Coronary artery (tissue), 2 donors: ENCODE data around the gene TRAF3.

Experiments
- DNase-seq: peaks from one replicate; pipeline ENCODE4 v3.0.0-alpha.2; 2017; ENCODE audit warnings: low spot score
- H3K27ac ChIP-seq, 2 donors: fragments of 200-600 bp; sonication (generic); one replicate each; pipeline ENCODE4 v1.5.1; 2016 to 2019
- H3K4me3 ChIP-seq: fragments of 200-600 bp; sonication (generic); 2 replicates; pipeline ENCODE4 v1.5.1; 2016; ENCODE audit warnings: mild to moderate bottlenecking, moderate library complexity
- CTCF ChIP-seq: fragments of 200-600 bp; sonication (generic); IDR thresholded peaks from one replicate; pipeline ENCODE4 v1.5.1; 2019; ENCODE audit warnings: antibody characterized with exemption

The TRAF3 gene

GRCh38 chr14:102901633-102902032 lies 124.4 kb downstream of the TRAF3 start:
- DNase-seq = no peak
- Histone ChIP-seq H3K27ac (no peak overlapping the region), H3K4me3 (no peak overlapping the region)
- no peak for TF ChIP-seq CTCF

GRCh38 chr14:102902086-102902485 lies 124.8 kb downstream of the TRAF3 start:
- Histone ChIP-seq H3K27ac (no peak overlapping the region), H3K4me3 (no peak overlapping the region)
- no peak for DNase-seq
- TF ChIP-seq CTCF = no peak

DNA sequence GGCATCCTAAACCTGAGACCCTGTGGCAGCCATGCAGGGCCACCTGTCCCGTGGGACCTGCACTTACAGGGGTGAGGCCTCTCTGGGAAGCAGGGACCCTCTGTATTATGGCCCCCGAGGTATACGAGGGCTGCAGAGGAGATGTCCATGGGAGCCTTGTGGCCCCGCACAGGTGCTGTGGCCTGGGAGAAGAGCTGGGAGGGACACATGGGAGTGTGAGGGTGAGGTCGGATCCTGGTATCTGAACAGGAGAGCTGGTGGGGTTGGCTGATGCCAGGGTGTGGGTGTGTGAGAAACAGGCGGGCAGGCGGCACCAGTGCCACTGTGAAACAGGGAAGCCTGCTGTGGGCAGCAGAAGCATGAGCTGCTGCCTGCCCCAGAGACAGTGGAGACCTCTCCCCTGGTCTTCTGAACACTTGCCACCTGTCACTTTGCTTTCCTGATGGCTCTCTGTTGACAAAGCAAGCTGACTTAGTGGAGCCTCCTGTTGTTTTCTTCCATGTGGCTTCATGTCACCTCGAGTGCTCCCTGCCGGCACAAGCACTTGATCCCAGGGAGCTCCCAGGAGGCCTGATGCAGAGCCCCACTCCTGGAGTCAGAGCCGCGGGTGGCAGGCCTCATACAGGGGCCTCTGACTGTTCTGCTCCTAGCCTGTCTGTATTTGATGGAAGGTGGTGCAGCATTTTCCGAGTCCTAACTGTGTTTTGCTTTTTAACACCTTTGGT lies 125.4 kb downstream of the TRAF3 start:
- Histone ChIP-seq H3K27ac (no peak overlapping the region), H3K4me3 (no peak overlapping the region)
- no peak for TF ChIP-seq CTCF
- no peak for DNase-seq

- H3K27ac ChIP-seq = no peak overlapping the region
- no peak for TF ChIP-seq CTCF
- DNase-seq = no peak
- no peak overlapping the region for H3K4me3 ChIP-seq
Measured at GRCh38 chr14:102903248-102903888, 126.1 kb downstream of the TRAF3 start.

GRCh38 chr14:102903889-102904512 lies 126.8 kb downstream of the TRAF3 start:
- DNase-seq = no peak
- Histone ChIP-seq H3K27ac (no peak overlapping the region), H3K4me3 (no peak overlapping the region)
- TF ChIP-seq CTCF = no peak

DNA sequence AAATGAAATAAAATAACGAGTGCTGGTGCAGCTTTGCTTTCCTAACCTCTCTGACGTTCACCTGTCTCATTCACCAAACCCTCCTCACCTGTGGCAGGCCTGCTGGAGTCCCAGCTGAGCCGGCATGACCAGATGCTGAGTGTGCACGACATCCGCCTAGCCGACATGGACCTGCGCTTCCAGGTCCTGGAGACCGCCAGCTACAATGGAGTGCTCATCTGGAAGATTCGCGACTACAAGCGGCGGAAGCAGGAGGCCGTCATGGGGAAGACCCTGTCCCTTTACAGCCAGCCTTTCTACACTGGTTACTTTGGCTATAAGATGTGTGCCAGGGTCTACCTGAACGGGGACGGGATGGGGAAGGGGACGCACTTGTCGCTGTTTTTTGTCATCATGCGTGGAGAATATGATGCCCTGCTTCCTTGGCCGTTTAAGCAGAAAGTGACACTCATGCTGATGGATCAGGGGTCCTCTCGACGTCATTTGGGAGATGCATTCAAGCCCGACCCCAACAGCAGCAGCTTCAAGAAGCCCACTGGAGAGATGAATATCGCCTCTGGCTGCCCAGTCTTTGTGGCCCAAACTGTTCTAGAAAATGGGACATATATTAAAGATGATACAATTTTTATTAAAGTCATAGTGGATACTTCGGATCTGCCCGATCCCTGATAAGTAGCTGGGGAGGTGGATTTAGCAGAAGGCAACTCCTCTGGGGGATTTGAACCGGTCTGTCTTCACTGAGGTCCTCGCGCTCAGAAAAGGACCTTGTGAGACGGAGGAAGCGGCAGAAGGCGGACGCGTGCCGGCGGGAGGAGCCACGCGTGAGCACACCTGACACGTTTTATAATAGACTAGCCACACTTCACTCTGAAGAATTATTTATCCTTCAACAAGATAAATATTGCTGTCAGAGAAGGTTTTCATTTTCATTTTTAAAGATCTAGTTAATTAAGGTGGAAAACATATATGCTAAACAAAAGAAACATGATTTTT lies 128.2 kb downstream of the TRAF3 start:
- no peak overlapping the region for H3K4me3 ChIP-seq
- no peak for DNase-seq

More for the DNA sequence above, 128.2 kb downstream of the TRAF3 start:
- H3K27ac ChIP-seq = no peak overlapping the region
- TF ChIP-seq CTCF = no peak
